Measurements from ENCODE around the gene PROZ.
"Not testable (repeated sequence)": the region's sequence is repeated elsewhere in the genome, so short reads cannot be mapped to it uniquely, and the experiment has no call there.

The PROZ gene

GRCh38 chr13:113155982-113156655, 2.3 kb upstream of the PROZ start:
- no peak for DNase-seq (ENCODE audit: low read depth in 3 of 3)

- DNase-seq (ENCODE audit: low read depth in 3 of 3): no peak
Observed at GRCh38 chr13:113157206-113157928, 1.1 kb upstream of the PROZ start.

DNA sequence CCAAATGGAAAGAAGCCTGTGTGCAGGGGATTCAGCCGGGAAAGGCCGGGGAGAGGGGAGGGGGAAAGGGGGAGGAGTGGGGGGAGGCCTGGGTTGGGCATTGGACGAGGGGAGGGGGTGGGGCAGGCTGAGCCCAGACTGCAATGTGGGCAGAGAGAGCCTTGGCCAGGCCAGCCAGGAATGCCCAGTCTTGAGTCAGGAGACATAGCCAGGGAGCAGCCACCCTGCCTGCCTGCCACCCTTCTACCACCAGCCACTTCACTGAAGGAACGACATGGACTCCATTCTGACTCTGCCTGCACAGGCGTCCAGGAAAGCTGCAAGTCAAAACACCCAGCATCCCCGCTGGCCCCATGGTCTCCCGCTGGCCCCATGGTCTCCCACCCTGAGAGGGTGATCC, 498 bp downstream of the PROZ start:
- no peak for DNase-seq (ENCODE audit: low read depth in 3 of 3)

DNA sequence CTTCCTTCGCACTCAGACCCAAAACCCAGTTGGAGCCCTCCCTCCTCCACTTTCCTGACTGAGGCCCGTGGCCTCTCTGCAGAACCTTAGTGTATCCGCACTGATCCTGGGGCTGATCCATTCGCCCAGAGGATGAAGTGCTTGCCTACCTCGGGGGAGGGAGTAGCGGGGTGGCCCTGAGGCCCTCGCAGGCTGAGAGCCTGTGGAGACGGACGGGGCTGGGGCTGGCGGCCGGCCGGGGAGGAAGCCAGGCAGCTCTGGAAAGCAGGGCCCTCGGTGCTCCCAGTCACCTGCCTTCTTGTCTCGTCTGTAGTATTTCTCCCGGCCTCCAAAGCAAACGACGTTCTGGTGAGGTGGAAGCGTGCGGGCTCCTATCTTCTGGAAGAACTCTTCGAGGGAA, 1.3 kb downstream of the PROZ start:
- no peak for DNase-seq (ENCODE audit: low read depth in 3 of 3)

- no peak for DNase-seq (ENCODE audit: low read depth in 3 of 3)
Observed at GRCh38 chr13:113160983-113161382, 2.5 kb downstream of the PROZ start.

- no peak for DNase-seq (ENCODE audit: low read depth in 3 of 3)
Observed at GRCh38 chr13:113161433-113161832, 3.0 kb downstream of the PROZ start.

GRCh38 chr13:113161975-113162374, 3.5 kb downstream of the PROZ start:
- not testable (repeated sequence) for DNase-seq (ENCODE audit: low read depth in 3 of 3)

DNA sequence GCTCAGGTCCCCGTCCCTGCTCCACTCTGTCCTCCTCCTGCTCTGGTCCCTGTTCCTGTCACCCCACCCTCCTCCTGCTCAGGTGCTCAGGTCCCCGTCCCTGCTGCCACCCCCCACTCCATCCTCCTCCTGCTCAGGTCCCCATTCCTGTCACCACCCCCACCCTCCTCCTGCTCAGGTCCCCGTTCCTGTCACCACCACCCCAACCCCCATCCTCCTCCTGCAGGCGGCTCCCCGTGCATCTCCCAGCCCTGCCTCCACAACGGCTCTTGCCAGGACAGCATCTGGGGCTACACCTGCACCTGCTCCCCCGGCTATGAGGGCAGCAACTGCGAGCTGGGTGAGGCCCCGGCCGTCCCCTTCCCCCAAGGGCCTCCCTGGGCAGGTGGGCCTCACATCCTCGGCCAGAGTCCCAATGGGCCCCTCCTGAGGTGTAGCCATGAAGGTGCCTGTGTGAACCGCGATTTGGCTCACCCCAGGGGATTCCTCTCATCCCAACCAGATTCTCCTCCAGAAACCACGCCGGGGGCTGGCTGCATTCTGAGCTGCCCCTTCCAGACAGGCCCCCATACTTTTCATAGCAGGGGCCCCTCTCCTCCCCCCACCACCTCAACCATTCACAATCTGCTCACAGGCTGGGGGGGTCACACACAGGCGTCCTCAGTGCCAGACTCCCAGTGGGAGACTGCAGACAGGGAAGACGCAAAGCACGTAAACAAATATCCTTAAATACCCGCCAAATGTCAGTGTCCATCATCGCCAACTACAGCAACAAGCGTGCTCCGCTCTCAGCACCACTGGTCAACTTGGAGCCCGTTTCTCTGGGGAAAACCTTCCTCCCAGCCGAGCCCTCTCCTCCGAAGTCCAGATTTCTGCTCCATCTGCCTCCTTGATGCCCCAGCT, 4.6 kb downstream of the PROZ start:
- DNase-seq (ENCODE audit: low read depth in 3 of 3): no peak

DNA sequence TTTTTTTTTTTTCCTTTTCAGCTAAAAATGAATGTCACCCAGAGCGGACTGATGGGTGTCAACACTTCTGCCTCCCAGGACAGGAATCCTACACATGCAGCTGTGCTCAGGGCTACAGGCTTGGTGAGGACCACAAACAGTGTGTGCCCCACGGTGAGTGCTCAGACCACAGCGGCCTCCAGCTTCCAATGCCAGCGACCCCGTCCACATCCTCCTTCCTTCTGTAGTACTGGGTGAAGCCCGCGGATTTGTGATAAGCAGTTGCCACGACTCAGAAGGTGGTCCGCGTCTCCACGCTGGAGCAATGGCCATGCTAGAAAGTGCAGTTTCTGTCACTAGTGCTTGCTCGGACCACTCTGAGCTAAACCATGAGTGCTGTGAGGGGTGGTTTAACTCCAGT, 6.0 kb downstream of the PROZ start:
- DNase-seq (ENCODE audit: low read depth in 3 of 3): no peak

GRCh38 chr13:113166266-113166665, 7.8 kb downstream of the PROZ start:
- no peak for DNase-seq (ENCODE audit: low read depth in 3 of 3)

DNA sequence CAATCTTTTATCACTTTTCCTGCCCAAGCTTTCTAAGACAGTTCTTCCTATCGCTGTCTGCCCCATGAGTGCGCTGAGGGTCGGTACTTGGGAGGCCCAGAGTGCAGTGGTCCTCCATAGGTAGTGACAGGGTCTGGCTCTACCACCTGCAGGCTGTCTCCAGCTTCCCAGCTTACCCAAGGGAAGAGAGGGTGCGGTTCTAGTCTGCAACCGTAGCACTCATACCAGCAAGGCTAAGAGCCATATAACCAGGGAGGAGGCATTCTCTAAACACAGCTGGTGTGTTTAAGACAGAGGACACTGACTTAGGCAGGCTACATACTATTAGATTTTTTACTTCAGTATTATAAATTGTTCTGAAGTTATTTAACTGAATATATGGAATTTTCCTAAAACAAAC, 8.2 kb downstream of the PROZ start:
- no peak for DNase-seq (ENCODE audit: low read depth in 3 of 3)

DNA sequence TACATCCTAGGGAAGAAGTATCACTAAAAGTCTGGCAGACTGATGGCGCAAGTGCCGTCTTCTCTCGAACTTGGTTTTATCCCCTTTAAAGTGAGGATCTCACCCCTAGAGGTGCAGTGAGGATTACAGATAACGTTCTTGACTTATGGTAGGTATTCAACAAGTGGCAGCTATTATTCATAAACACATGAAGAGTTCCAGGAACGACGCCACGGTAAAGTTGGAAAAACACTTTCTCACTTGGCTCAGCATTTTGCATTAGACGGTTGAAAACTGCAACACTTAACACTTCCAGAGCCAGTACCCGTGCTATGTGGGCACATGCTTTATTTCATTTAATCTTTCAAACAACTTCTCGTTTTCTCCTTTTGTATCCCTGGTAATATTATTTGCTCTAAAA, 8.7 kb downstream of the PROZ start:
- DNase-seq (ENCODE audit: low read depth in 3 of 3): no peak

DNA sequence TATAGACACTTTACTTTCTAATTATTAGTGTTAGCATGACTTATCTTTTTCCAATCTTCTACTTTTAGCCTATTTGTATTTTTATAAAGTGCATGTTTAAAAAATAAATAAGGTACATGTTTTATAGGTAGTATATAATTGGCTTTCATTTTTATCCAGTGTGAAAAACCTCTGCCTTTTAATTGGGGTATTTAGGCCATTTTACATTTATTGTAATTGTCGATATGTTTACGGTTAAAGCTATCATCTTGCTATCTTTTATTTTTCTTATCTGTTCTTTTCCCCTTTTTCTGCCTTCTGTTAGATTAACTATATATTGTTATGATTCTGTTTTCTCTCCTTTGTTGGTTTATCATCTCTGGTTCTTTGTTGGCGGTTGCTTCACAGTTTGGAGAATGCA, 9.1 kb downstream of the PROZ start:
- no peak for DNase-seq (ENCODE audit: low read depth in 3 of 3)

DNA sequence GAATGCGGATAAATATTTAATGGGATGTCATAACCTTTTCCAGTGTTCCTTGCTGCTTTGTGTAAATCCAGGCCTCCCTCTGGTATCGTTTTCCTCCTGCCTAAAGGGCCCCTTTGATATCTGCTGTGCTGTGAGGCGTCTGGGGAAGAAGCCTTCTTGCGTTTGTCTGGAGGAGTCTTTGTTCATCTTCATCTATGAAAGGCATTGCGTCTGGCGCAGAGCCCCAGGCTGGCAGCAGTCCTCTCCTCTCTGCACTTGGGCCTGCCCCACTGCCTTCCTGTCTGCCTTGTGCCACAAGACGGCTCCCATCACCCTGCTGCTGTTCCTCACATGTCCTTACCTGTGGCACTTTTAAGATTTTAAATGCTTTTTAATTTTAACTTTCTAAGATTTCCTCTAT, 9.8 kb downstream of the PROZ start:
- DNase-seq (ENCODE audit: low read depth in 3 of 3): no peak

DNA sequence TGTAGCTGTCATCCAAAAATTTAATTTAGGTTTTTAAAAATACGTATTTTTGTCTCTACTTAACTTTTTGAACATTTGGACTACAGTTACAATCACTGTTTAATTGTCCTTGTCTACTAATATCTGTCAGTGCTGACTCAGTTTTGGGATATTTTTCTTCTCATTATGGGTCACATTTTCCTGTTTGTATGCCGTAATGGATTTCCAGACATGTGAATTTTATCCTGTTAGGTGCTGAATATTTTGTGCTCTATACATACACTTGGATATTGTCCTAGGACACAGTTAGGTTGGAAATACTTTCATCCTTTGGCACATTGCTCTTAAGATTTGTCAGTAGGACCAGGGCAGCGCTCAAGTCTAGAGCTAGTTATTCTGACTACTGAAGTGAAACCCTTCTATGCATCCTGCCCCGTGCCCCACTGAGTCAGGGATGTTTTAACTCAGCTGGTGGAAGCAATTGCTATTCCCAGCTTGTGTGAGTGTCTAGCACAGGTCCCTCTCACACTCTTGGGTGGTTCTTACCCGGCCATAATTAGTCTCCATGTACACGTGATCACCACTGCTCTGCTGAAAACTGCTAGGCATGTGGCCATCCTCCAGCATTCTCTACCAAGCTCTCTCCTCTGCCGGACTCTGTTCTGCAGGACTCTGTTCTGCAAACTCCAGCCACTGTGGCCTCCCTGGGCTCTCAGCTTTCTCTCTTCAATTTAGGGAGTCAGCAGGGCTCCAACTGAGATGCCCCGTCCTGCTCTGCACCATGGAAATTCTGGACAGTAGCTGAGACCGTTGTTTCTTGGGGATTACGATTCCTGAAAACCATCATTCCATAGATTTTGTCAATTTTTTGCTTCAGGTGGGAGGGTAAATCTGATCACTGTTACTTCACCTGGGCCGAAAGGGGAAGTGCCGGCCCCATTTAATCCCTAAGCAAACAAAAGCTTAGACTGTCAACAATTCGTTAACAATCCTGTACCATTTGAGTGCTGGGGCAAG, 11.1 kb downstream of the PROZ start:
- no peak for DNase-seq (ENCODE audit: low read depth in 3 of 3)

DNA sequence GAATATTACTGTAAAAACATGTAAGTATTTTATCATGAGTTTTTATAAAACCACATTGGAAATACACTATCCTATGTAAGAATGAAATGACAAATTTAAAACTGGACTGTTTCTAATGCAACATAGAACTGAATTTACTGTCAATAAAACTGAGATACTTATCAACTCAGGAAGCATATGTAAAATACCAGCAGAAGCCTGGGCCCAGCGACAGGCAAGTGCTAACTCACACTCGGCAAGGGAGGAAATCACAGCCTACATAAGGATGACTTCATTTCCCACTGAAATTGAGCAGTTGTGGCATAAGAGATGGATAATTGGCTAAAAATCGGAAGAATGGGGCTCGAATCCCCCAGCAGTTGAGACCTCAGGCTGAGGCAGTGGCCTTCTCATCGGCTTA, 12.1 kb downstream of the PROZ start:
- DNase-seq (ENCODE audit: low read depth in 3 of 3): no peak

DNA sequence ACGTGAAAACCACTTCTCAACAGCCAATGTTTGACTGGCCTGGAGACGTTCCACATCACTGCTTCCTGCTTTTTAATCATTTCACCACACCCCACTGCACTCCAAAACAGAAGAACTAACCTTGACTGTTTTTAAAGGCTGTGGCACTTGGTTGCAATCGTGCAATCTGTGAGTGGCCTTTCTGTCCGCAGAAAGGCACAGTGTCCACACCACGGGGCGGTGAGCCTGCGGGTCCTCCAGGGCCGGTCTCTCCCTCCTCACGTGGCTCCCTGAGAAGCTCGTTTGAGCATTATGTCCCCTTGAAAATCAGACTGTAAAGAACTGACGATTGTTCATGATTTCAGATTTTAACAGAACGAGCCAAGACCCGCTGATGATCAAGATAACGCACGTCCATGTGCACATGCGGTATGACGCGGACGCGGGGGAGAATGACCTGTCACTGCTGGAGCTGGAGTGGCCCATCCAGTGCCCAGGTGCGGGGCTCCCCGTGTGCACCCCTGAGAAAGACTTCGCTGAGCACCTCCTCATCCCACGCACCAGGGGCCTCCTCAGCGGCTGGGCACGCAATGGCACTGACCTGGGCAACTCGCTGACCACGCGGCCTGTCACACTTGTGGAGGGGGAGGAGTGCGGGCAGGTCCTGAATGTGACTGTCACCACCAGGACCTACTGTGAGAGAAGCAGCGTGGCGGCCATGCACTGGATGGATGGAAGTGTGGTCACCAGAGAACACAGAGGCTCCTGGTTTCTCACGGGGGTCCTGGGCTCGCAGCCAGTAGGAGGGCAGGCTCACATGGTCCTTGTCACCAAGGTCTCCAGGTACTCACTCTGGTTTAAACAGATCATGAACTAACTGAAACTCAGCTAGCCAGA, 13.0 kb downstream of the PROZ start:
- DNase-seq (ENCODE audit: low read depth in 3 of 3): no peak

- no peak for DNase-seq (ENCODE audit: low read depth in 3 of 3)
Observed at GRCh38 chr13:113172419-113172926, 14.0 kb downstream of the PROZ start.

GRCh38 chr13:113176280-113176679, 17.8 kb downstream of the PROZ start:
- DNase-seq (ENCODE audit: low read depth in 3 of 3): no peak

DNA sequence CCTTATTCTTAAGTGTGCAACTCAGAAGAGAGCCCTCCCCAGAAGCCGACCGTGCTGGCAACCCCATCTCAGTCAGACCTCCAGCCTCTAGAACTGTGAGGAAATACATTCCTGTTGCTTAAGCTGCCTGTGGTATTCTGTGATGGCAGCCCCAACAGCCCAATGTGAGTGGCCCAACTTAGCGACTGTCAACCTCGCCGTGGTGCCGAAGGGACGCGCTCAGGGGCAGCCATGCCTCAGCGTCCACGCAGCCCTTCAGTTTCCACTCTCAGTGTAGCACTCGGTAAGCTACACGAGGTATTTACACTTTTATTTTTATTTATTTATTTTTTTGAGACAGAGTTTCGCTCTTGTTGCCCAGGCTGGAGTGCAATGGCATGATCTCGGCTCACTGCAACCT, 18.4 kb downstream of the PROZ start:
- DNase-seq (ENCODE audit: low read depth in 3 of 3): no peak

Data from stimulated activated CD4-positive, alpha-beta T cell treated with anti-CD3 and anti-CD28 coated beads, TNF-alpha, amount 100 ng/mL, for 48 hours (primary cell).